Ishikawa (cell line): ENCODE measurements around the gene PRKCH.

Source experiments
- CEBPB ChIP-seq: IDR thresholded peaks from 2 replicates; pipeline ENCODE4 v1.6.1; 2012
- CREB1 ChIP-seq: IDR thresholded peaks from 2 replicates; pipeline ENCODE4 v1.6.1; 2012; ENCODE audit warnings: low read depth
- EGR1 ChIP-seq: IDR thresholded peaks from 2 replicates; pipeline ENCODE4 v1.6.1; 2012
- EP300 ChIP-seq: IDR thresholded peaks from 2 replicates; pipeline ENCODE4 v1.6.1; 2012; ENCODE audit warnings: borderline replicate concordance
- FOXM1 ChIP-seq: IDR thresholded peaks from 2 replicates; pipeline ENCODE4 v1.6.1; 2012; ENCODE audit warnings: low read depth, borderline replicate concordance
- MAX ChIP-seq: IDR thresholded peaks from 2 replicates; pipeline ENCODE4 v1.6.1; 2012
- NFIC ChIP-seq: IDR thresholded peaks from 2 replicates; pipeline ENCODE4 v1.6.1; 2012
- RAD21 ChIP-seq: IDR thresholded peaks from 2 replicates; pipeline ENCODE4 v1.6.1; 2012; ENCODE audit warnings: low read depth
- REST ChIP-seq: IDR thresholded peaks from 2 replicates; pipeline ENCODE4 v1.6.1; 2012; ENCODE audit warnings: low read depth, mild to moderate bottlenecking
- TAF1 ChIP-seq: IDR thresholded peaks from 2 replicates; pipeline ENCODE4 v1.6.1; 2012; ENCODE audit warnings: low read depth, mild to moderate bottlenecking
- TCF12 ChIP-seq: IDR thresholded peaks from 2 replicates; pipeline ENCODE4 v1.6.1; 2012; ENCODE audit warnings: low read depth
- TEAD4 ChIP-seq: IDR thresholded peaks from 2 replicates; pipeline ENCODE4 v1.6.1; 2012
- YY1 ChIP-seq: IDR thresholded peaks from 2 replicates; pipeline ENCODE4 v1.6.1; 2012; ENCODE audit warnings: low read depth
- ZBTB7A ChIP-seq: IDR thresholded peaks from 2 replicates; pipeline ENCODE4 v1.6.1; 2012; ENCODE audit warnings: low read depth
- TF ChIP-seq, protein P1 (sequence below): IDR thresholded peaks from 2 replicates; pipeline ENCODE4 v1.6.1; 2012

PRKCH gene

GRCh38 chr14:61463664-61464285, 142.4 kb downstream of the PRKCH start:
- TF ChIP-seq YY1 = no peak
- TF ChIP-seq, protein P1, sequence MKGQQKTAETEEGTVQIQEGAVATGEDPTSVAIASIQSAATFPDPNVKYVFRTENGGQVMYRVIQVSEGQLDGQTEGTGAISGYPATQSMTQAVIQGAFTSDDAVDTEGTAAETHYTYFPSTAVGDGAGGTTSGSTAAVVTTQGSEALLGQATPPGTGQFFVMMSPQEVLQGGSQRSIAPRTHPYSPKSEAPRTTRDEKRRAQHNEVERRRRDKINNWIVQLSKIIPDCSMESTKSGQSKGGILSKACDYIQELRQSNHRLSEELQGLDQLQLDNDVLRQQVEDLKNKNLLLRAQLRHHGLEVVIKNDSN = no peak
- no peak for TF ChIP-seq REST
- no peak for TF ChIP-seq FOXM1
- TF ChIP-seq TCF12 = no peak
- no peak for TF ChIP-seq CEBPB
- TF ChIP-seq TEAD4 = no peak
- no peak for TF ChIP-seq ZBTB7A
- no peak for TF ChIP-seq EP300
- no peak for TF ChIP-seq EGR1
- no peak for TF ChIP-seq RAD21
- no peak for TF ChIP-seq NFIC
- no peak for TF ChIP-seq MAX
- TF ChIP-seq CREB1 = no peak

- TF ChIP-seq EP300 (no peak), TEAD4 (no peak), RAD21 (no peak), ZBTB7A (no peak), TCF12 (no peak), MAX (no peak), CEBPB (no peak), EGR1 (no peak), FOXM1 (no peak), CREB1 (no peak), YY1 (no peak), NFIC (no peak), REST (no peak), TAF1 (no peak)
- TF ChIP-seq, protein P1 = no peak
Observed at GRCh38 chr14:61466249-61466904, 145.0 kb downstream of the PRKCH start.

DNA sequence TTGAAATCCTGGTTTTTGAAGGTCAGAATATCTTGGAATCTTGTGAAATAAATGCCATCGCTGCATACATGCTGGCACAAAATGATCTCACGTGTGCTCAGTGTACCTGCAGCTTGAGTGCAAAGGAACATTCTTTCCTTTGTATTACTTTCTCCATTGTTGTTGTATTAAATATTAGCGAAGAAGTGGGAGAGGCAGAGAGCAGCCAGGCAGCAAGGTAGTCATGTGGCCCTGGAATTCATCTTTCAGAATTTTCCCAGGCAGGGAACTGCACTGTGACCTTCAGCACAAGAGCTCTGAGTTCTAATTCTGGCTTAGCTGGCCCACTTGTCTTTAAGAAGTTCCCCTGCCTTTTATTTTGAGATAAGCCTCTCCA, 145.5 kb downstream of the PRKCH start:
- TF ChIP-seq RAD21 (no peak), ZBTB7A (no peak), NFIC (no peak), CREB1 (no peak), TCF12 (no peak), EGR1 (no peak), MAX (no peak), EP300 (no peak), REST (no peak), YY1 (no peak), TEAD4 (no peak), FOXM1 (no peak), TAF1 (no peak), CEBPB (no peak)
- TF ChIP-seq, protein P1 = no peak
